Right lobe of liver (tissue), 4 donors: ENCODE data around the gene CCDC88C.

Source experiments
- CTCF ChIP-seq, 4 donors: fragments of 200-600 bp in 3 of 4; fragments of 450-650 bp in 1 of 4; IDR thresholded peaks; one replicate each; pipeline versions ENCODE4 v1.5.1 to v1.8.0; 2016 to 2022; ENCODE audit warnings: antibody characterized with exemption in 4 of 4, mild to moderate bottlenecking in 2 of 4
- POLR2A ChIP-seq: fragments of 450-650 bp; IDR thresholded peaks from one replicate; pipeline ENCODE4 v1.6.1; 2017; ENCODE audit warnings: antibody characterized with exemption, mild to moderate bottlenecking
- donor health status: DM: no; HTN: no; CAD: no.
- donor health status: DM: no; HTN: no; CAD: no.
- donor health status: DM: no; HTN: yes; CAD: no.

- TF ChIP-seq CTCF (IDR thresholded peaks at IDR 0.05) = no peak
- no peak for TF ChIP-seq POLR2A
Measured at GRCh38 chr14:91263329-91263728, 154.3 kb downstream of the CCDC88C start.
